ENCODE results near the gene TUT7. TPM values are rescaled to one million over a fixed set of nuclear protein-coding genes. Genes with fewer than 3 reads are reported as not detected.

TUT7 gene
- total RNA-seq, 1 experiment from 2014 or later = 17.2 TPM

DNA sequence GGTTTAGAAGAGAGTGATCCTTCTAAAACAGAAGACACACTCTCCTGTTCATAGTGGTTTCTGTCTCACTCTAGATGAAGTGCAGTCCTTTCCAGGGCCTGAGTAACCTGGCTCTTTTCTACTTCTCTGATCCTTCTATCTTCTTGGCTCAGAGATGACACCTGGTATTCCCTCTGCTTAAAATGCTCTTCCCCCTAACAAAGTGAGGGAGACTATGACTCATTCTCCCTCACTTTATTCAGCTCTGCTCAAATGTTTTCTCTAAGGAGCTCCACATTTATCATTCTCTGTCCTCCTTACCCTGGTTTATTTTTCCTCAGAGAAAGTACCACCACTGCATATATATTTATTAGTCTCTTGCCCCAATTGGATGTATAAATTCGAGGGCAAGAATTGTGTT lies 24.6 kb downstream of the TUT7 start:
- Histone ChIP-seq H3K9me3 (no peaks in the 10 kb centered on the region), H3K36me3 (ENCODE audit: control insufficient read depth, insufficient read depth, low read length) (no peaks in the 10 kb centered on the region), H3K27me3 (replicated peaks; ENCODE audit: control insufficient read depth, insufficient read depth, low read length) (no peaks in the 10 kb centered on the region), H3K4me1 (peaks cover under 1% of the 10 kb centered on the region; the same call in 1 of the 2 replicates), H3K4me3 (ENCODE audit: low read depth, low read length) (no peak overlapping the region)
- intact Hi-C loops (cut with micrococcal nuclease; ENCODE audit: unreplicated experiment) = no loop called here
- peaks cover 19% of the 10 kb centered on the region for H3K36me3 Mint-ChIP-seq (ENCODE audit: insufficient read depth, unreplicated experiment)
- TF ChIP-seq, protein P1, sequence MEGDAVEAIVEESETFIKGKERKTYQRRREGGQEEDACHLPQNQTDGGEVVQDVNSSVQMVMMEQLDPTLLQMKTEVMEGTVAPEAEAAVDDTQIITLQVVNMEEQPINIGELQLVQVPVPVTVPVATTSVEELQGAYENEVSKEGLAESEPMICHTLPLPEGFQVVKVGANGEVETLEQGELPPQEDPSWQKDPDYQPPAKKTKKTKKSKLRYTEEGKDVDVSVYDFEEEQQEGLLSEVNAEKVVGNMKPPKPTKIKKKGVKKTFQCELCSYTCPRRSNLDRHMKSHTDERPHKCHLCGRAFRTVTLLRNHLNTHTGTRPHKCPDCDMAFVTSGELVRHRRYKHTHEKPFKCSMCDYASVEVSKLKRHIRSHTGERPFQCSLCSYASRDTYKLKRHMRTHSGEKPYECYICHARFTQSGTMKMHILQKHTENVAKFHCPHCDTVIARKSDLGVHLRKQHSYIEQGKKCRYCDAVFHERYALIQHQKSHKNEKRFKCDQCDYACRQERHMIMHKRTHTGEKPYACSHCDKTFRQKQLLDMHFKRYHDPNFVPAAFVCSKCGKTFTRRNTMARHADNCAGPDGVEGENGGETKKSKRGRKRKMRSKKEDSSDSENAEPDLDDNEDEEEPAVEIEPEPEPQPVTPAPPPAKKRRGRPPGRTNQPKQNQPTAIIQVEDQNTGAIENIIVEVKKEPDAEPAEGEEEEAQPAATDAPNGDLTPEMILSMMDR (IDR thresholded peaks at IDR 0.05; ENCODE audit: insufficient read depth in 1 of 2, low read depth in 1 of 2, low read length in 1 of 2, severe bottlenecking in 1 of 2, unreplicated experiment in 1 of 2) = no peak
- H3K9me3 Mint-ChIP-seq (ENCODE audit: unreplicated experiment) = no peaks in the 10 kb centered on the region
- BruUV-seq (replicated peaks) = no TSS peak
- H3K4me3 Mint-ChIP-seq (ENCODE audit: unreplicated experiment) = no peak overlapping the region
- H3K27ac Mint-ChIP-seq (ENCODE audit: unreplicated experiment) = no peak overlapping the region
- CTCF ChIA-PET = no interaction called here
- POLR2A ChIA-PET = no interaction called here
- no peak for DNase-seq
- no peaks in the 10 kb centered on the region for H3K27me3 Mint-ChIP-seq (ENCODE audit: insufficient read depth, unreplicated experiment)
- H3K4me1 Mint-ChIP-seq (ENCODE audit: low read depth, unreplicated experiment) = no peaks in the 10 kb centered on the region

DNA sequence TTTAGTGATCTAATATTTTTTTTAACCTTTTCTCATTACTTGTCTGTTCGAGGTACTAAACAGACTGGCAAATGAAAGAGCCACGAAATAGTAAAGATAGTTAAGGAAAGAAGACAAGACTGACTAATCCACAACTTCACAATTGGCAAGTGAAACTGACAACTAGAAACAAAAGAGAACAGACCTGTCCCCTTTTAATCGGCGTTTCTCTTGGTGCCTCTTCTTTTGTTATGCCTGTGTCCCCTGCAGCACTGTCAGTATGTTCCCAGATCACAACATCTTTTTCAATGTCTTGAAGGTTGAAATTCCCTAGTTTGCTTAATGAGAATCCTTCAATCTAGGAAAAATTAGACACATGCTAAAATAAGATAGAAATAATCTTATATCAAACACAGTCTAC lies 26.1 kb downstream of the TUT7 start:
- no peaks in the 10 kb centered on the region for H3K27me3 ChIP-seq (replicated peaks; ENCODE audit: control insufficient read depth, insufficient read depth, low read length)
- no peaks in the 10 kb centered on the region for H3K4me1 ChIP-seq
- Mint-ChIP-seq H3K4me3 (ENCODE audit: unreplicated experiment) (no peak overlapping the region), H3K9me3 (ENCODE audit: unreplicated experiment) (no peaks in the 10 kb centered on the region), H3K36me3 (ENCODE audit: insufficient read depth, unreplicated experiment) (peaks cover 21% of the 10 kb centered on the region), H3K27ac (ENCODE audit: unreplicated experiment) (no peak overlapping the region), H3K4me1 (ENCODE audit: low read depth, unreplicated experiment) (no peaks in the 10 kb centered on the region), H3K27me3 (ENCODE audit: insufficient read depth, unreplicated experiment) (no peaks in the 10 kb centered on the region)
- no peaks in the 10 kb centered on the region for H3K9me3 ChIP-seq
- H3K36me3 ChIP-seq (ENCODE audit: control insufficient read depth, insufficient read depth, low read length) = no peaks in the 10 kb centered on the region
- CTCF ChIA-PET = no interaction called here
- no peak overlapping the region for H3K4me3 ChIP-seq (ENCODE audit: low read depth, low read length)
- TF ChIP-seq, protein P1 (IDR thresholded peaks at IDR 0.05; ENCODE audit: insufficient read depth in 1 of 2, low read depth in 1 of 2, low read length in 1 of 2, severe bottlenecking in 1 of 2, unreplicated experiment in 1 of 2) = no peak
- POLR2A ChIA-PET = no interaction called here
- intact Hi-C loops (cut with micrococcal nuclease; ENCODE audit: unreplicated experiment) = no loop called here
- DNase-seq = no peak
- BruUV-seq (replicated peaks) = no TSS peak

DNA sequence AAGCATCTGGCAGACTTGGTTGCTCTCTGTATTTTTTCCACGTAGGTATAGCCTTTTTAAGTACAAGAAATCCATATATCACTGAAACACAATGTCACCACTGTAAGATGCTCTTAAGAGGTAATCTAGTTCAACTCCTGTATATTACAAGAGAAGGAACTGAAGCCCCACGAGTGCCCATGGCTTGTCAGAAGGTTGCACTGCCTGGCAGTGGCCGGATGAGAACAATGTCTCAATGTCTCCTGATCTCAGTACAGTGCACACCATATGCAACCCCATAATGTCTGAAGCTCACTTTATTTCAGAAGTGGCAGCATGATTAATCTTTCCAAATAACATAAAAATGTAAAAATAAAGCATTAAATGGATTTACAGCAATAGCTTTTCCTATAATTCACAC lies 27.7 kb downstream of the TUT7 start:
- Mint-ChIP-seq H3K27me3 (ENCODE audit: insufficient read depth, unreplicated experiment) (no peaks in the 10 kb centered on the region), H3K9me3 (ENCODE audit: unreplicated experiment) (no peaks in the 10 kb centered on the region), H3K36me3 (ENCODE audit: insufficient read depth, unreplicated experiment) (peaks cover 23% of the 10 kb centered on the region), H3K4me3 (ENCODE audit: unreplicated experiment) (no peak overlapping the region), H3K27ac (ENCODE audit: unreplicated experiment) (no peak overlapping the region), H3K4me1 (ENCODE audit: low read depth, unreplicated experiment) (no peaks in the 10 kb centered on the region)
- H3K4me1 ChIP-seq = no peaks in the 10 kb centered on the region
- no TSS peak for BruUV-seq (replicated peaks)
- intact Hi-C loops (cut with micrococcal nuclease; ENCODE audit: unreplicated experiment) = no loop called here
- no peak for DNase-seq
- H3K36me3 ChIP-seq (ENCODE audit: control insufficient read depth, insufficient read depth, low read length) = no peaks in the 10 kb centered on the region
- H3K9me3 ChIP-seq = no peaks in the 10 kb centered on the region
- H3K27me3 ChIP-seq (replicated peaks; ENCODE audit: control insufficient read depth, insufficient read depth, low read length) = no peaks in the 10 kb centered on the region
- CTCF ChIA-PET = no interaction called here
- POLR2A ChIA-PET = no interaction called here
- no peak overlapping the region for H3K4me3 ChIP-seq (ENCODE audit: low read depth, low read length)
- TF ChIP-seq, protein P1 (IDR thresholded peaks at IDR 0.05; ENCODE audit: insufficient read depth in 1 of 2, low read depth in 1 of 2, low read length in 1 of 2, severe bottlenecking in 1 of 2, unreplicated experiment in 1 of 2) = no peak

Data from Caco-2 (cell line).